Caco-2 (cell line): ENCODE measurements around the gene SURF2. TPM values are rescaled to one million over a fixed set of nuclear protein-coding genes. Genes with fewer than 3 reads are reported as not detected.

Experiments used
- BruUV-seq: library from RNA; stranded (reverse); fragments of 400-500 nt; replicated peaks from 2 replicates; lab custom pipeline; 2021; lab: Mats Ljungman, UMichigan
- CTCF ChIA-PET: fragments of 300-600 bp; sonication (Branson Sonifier 250); formaldehyde crosslinking; loops from one replicate; lab custom pipeline; 2022; ENCODE audit warnings: antibody characterized with exemption; lab: Charles Lee
- POLR2A ChIA-PET: fragments of 300-600 bp; sonication (Branson Sonifier 250); formaldehyde crosslinking; loops from one replicate; lab custom pipeline; 2022; ENCODE audit warnings: antibody characterized with exemption; lab: Charles Lee
- DNase-seq, 2 experiments: peaks; one replicate each; pipeline versions ENCODE4 v3.0.0 to v3.0.0-alpha.2; 2020 to 2022
- H3K27me3 ChIP-seq: replicated peaks from 2 replicates; pipeline ENCODE4 v1.6.0; 2011; ENCODE audit warnings: low read length; ENCODE audit not compliant: control insufficient read depth, insufficient read depth
- H3K36me3 ChIP-seq: 2 replicates; pipeline ENCODE4 v1.5.1; 2011; ENCODE audit warnings: low read length; ENCODE audit not compliant: control insufficient read depth, insufficient read depth
- H3K4me1 ChIP-seq: fragments of 250-450 bp; sonication (Bioruptor Pico); 2 replicates; pipeline ENCODE4 v1.5.1; 2020; ENCODE audit warnings: mild to moderate bottlenecking
- H3K4me3 ChIP-seq: 2 replicates; pipeline ENCODE4 v1.5.1; 2011; ENCODE audit warnings: low read depth, mild to moderate bottlenecking, control low read depth, low read length
- H3K9me3 ChIP-seq: fragments of 250-450 bp; sonication (Bioruptor Pico); 2 replicates; pipeline ENCODE4 v1.5.1; 2020; ENCODE audit warnings: mild to moderate bottlenecking, moderate library complexity
- H3K27ac Mint-ChIP-seq: one replicate; pipeline ENCODE4 v1.8.0; 2022; ENCODE audit warnings: mixed read lengths; ENCODE audit not compliant: unreplicated experiment
- H3K27me3 Mint-ChIP-seq: one replicate; pipeline ENCODE4 v1.8.0; 2022; ENCODE audit warnings: mixed read lengths; ENCODE audit not compliant: insufficient read depth, unreplicated experiment
- H3K36me3 Mint-ChIP-seq: one replicate; pipeline ENCODE4 v1.8.0; 2022; ENCODE audit warnings: mild to moderate bottlenecking, mixed read lengths; ENCODE audit not compliant: insufficient read depth, unreplicated experiment
- H3K4me1 Mint-ChIP-seq: one replicate; pipeline ENCODE4 v1.8.0; 2022; ENCODE audit warnings: low read depth, mixed read lengths; ENCODE audit not compliant: unreplicated experiment
- H3K4me3 Mint-ChIP-seq: one replicate; pipeline ENCODE4 v1.8.0; 2022; ENCODE audit warnings: mild to moderate bottlenecking, moderate library complexity, mixed read lengths; ENCODE audit not compliant: unreplicated experiment
- H3K9me3 Mint-ChIP-seq: one replicate; pipeline ENCODE4 v1.8.0; 2022; ENCODE audit warnings: mixed read lengths; ENCODE audit not compliant: unreplicated experiment
- intact Hi-C: fragments of 100-400 bp; cut with micrococcal nuclease; formaldehyde crosslinking; loops from one replicate; pipeline ENCODE4 v1.10.0; 2022; ENCODE audit not compliant: unreplicated experiment
- total RNA-seq: library from RNA; stranded (reverse); gene quantifications from 2 replicates; pipeline ENCODE4 v1.2.3, GENCODE V29; 2022
- TF ChIP-seq, protein P1 (sequence below), 2 experiments: fragments of 200-600 bp in 1 of 2; IDR thresholded peaks; 1 replicate in 1 of 2; 2 replicates in 1 of 2; pipeline versions ENCODE4 v1.5.1 to v1.8.0; 2011 to 2022; ENCODE audit warnings: antibody characterized with exemption in 1 of 2, control low read depth in 1 of 2, inconsistent platforms in 1 of 2, low read depth in 1 of 2, low read length in 1 of 2, mild to moderate bottlenecking in 1 of 2, moderate library complexity in 1 of 2; ENCODE audit not compliant: insufficient read depth in 1 of 2, severe bottlenecking in 1 of 2, unreplicated experiment in 1 of 2

The SURF2 gene
- total RNA-seq, 1 experiment from 2014 or later = 34.4 TPM

DNA sequence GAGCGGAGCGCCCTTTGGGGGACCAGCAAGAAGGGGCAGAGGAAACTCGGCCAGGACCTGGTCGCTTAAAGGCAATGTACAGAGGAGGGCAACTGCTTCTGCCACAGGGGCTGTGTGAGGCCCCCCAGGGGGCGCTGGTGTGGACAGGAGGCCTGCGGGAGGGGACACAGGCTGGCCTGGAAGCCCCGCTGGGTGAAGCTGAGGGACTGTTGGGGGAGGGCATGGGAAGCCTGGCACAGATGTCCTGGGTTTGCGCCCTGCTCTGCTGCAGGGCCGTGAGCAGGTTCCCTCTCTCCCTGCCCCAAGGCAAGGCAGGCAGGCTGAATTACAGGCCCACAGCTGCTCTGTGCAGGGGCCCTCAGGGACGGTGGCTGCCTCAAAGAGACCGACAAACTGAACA, 13.8 kb upstream of the SURF2 start:
- TF ChIP-seq, protein P1, sequence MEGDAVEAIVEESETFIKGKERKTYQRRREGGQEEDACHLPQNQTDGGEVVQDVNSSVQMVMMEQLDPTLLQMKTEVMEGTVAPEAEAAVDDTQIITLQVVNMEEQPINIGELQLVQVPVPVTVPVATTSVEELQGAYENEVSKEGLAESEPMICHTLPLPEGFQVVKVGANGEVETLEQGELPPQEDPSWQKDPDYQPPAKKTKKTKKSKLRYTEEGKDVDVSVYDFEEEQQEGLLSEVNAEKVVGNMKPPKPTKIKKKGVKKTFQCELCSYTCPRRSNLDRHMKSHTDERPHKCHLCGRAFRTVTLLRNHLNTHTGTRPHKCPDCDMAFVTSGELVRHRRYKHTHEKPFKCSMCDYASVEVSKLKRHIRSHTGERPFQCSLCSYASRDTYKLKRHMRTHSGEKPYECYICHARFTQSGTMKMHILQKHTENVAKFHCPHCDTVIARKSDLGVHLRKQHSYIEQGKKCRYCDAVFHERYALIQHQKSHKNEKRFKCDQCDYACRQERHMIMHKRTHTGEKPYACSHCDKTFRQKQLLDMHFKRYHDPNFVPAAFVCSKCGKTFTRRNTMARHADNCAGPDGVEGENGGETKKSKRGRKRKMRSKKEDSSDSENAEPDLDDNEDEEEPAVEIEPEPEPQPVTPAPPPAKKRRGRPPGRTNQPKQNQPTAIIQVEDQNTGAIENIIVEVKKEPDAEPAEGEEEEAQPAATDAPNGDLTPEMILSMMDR (IDR thresholded peaks at IDR 0.05; ENCODE audit: insufficient read depth in 1 of 2, low read depth in 1 of 2, low read length in 1 of 2, severe bottlenecking in 1 of 2, unreplicated experiment in 1 of 2) = peak in 1 of 2 experiments; percentile 13
- ChIA-PET CTCF (interaction anchor here (1.1 to 1.4 kb wide), 2 partner anchors 144 to 154 kb away, joined by 5 read pairs; no protein-coding TSS in a partner anchor), POLR2A (no interaction called here)
- Mint-ChIP-seq H3K4me1 (peaks cover 13% of the 10 kb centered on the region), H3K9me3 (no peaks in the 10 kb centered on the region), H3K36me3 (peaks cover 52% of the 10 kb centered on the region), H3K27me3 (no peaks in the 10 kb centered on the region), H3K4me3 (no peak overlapping the region), H3K27ac (no peak overlapping the region)
- Histone ChIP-seq H3K27me3 (no peaks in the 10 kb centered on the region), H3K4me3 (no peak overlapping the region), H3K36me3 (peaks cover 4% of the 10 kb centered on the region), H3K9me3 (no peaks in the 10 kb centered on the region), H3K4me1 (peaks cover 5% of the 10 kb centered on the region)
- DNase-seq = peak in 1 of 2 experiments; percentile 51
- no TSS peak for BruUV-seq
- intact Hi-C loops = no loop called here

DNA sequence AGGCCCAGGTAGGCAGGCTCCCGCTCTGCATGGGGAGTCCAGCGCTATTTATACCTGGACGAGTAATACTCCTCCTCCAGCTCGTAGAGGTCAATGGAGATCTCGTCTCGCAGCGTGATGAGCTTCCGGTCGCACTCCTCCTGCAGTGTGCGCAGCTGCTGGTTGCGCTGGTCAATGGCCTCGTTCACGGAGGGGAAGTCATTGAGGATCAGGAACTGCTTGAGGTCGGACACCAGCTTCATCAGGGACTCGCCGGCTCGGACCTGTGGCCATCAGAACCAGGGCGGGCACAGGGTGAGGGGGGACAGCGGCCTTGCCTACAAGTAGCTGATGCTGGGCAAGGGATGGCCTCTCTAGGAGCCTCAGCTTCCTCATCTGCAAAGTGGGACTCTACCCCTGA, 12.3 kb upstream of the SURF2 start:
- Mint-ChIP-seq H3K36me3 (peaks cover 60% of the 10 kb centered on the region), H3K4me1 (peaks cover 13% of the 10 kb centered on the region)
- CTCF ChIA-PET = no interaction called here

DNA sequence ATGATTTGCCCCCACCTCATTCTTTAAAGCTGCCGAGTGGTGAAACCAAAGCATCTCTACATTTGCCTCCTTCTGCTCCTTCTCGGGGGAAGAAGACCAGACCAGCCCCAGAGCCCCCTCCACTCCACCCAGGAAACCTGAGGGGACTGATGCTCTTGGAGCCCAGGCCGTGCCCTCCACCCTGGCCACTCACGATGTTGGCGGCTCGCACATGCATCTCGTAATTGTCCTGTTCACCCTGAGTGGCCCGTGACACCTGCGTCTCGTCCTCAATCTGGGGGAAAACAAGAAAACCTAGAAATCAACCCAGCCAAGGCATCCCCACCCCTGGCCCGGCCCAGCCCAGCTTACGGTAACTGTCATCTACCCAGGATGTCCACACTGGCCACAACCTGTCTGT, 11.4 kb upstream of the SURF2 start:
- POLR2A ChIA-PET = interaction anchor here (0.6 kb wide), 1 partner anchor 171 kb away, joined by 3 read pairs; no protein-coding TSS in a partner anchor
- Histone ChIP-seq H3K9me3 (no peaks in the 10 kb centered on the region), H3K27me3 (no peaks in the 10 kb centered on the region), H3K4me3 (no peak overlapping the region), H3K36me3 (peaks cover 9% of the 10 kb centered on the region), H3K4me1 (peaks cover 10% of the 10 kb centered on the region)
- H3K27me3 Mint-ChIP-seq = no peaks in the 10 kb centered on the region
- no peak overlapping the region for H3K4me3 Mint-ChIP-seq
- peaks cover 60% of the 10 kb centered on the region for H3K36me3 Mint-ChIP-seq
- no peaks in the 10 kb centered on the region for H3K9me3 Mint-ChIP-seq
- DNase-seq = no peak
- H3K4me1 Mint-ChIP-seq = peaks cover 13% of the 10 kb centered on the region
- BruUV-seq = no TSS peak
- intact Hi-C loops = no loop called here
- no peak overlapping the region for H3K27ac Mint-ChIP-seq
- CTCF ChIA-PET = no interaction called here
- TF ChIP-seq, protein P1 (IDR thresholded peaks at IDR 0.05; ENCODE audit: insufficient read depth in 1 of 2, low read depth in 1 of 2, low read length in 1 of 2, severe bottlenecking in 1 of 2, unreplicated experiment in 1 of 2) = no peak

More for the DNA sequence above, 12.3 kb upstream of the SURF2 start:
- Histone ChIP-seq H3K9me3 (no peaks in the 10 kb centered on the region), H3K4me3 (no peak overlapping the region), H3K4me1 (peaks cover 5% of the 10 kb centered on the region), H3K36me3 (peaks cover 5% of the 10 kb centered on the region), H3K27me3 (no peaks in the 10 kb centered on the region)
- intact Hi-C loops = no loop called here
- BruUV-seq = no TSS peak
- POLR2A ChIA-PET = interaction anchor here (0.6 kb wide), 1 partner anchor 439 kb away, joined by 3 read pairs; no protein-coding TSS in a partner anchor
- Mint-ChIP-seq H3K27ac (no peak overlapping the region), H3K9me3 (no peaks in the 10 kb centered on the region), H3K27me3 (no peaks in the 10 kb centered on the region), H3K4me3 (no peak overlapping the region)
- TF ChIP-seq, protein P1 (IDR thresholded peaks at IDR 0.05; ENCODE audit: insufficient read depth in 1 of 2, low read depth in 1 of 2, low read length in 1 of 2, severe bottlenecking in 1 of 2, unreplicated experiment in 1 of 2) = no peak
- DNase-seq = no peak
